Activated CD4-positive, alpha-beta T cell treated with anti-CD3 and anti-CD28 coated beads, Interleukin-2, amount 50 U/mL, for 1 hour (primary cell): ENCODE measurements around the gene NMD3.
"Not testable (repeated sequence)": the region's sequence is repeated elsewhere in the genome, so short reads cannot be mapped to it uniquely, and the experiment has no call there.

Experiments used
- DNase-seq: peaks from one replicate; pipeline ENCODE4 v3.0.0-alpha.2; 2020

Gene NMD3

GRCh38 chr3:161220850-161221753 lies at the start of gene NMD3:
Gene NMD3 (plus strand): TSS chr3:161221311. CDS start chr3:161222014, 703 bp downstream.
- peak; percentile 92 for DNase-seq

DNA sequence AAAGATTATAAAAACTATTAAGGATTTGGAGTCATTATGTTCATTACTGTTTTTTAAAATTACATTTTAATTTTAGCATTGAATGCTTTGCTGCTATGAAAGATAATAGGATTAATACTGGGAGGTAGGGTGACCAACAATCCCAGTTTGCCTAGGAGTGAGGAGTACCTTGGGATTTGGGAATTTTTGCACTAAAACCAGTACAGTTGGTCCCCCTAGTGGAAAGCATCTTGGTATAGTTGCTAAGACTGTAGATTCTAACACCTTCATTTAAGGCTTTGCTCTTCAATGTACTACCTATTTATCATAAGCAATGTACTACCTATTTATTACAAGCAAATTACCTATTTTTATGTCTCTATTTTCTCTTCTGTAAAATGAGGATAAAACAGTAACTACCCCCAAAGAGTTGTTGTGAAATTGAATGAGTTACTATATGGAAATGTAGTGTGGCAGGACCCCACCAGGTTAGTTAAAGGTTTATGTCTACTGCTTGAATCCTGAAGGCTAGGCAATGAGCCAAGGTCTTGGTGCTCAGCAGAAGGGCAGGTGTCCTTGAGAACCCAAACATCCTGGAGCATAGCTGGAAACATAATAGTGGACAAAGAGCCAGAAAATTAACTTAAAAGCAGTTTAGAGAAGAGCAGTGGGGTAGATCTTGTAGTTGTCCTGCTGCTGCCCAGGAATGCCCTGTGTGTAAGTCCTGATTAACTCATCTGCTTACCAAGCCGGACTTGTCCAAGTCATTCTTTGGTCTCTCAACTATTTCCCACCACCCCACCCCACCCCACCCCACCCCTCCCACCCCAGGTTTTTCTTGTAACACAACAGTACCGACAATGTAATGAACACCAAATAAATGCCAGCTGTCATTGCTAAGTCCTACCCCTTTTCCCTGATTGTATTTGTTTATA lies 49.2 kb upstream of the NMD3 start:
- DNase-seq: no peak

- no peak for DNase-seq
Observed at GRCh38 chr3:161175506-161175905, 45.6 kb upstream of the NMD3 start.

GRCh38 chr3:161177991-161178390 lies 43.1 kb upstream of the NMD3 start:
- no peak for DNase-seq

GRCh38 chr3:161181371-161181770 lies 39.7 kb upstream of the NMD3 start:
- DNase-seq: not testable (repeated sequence)

DNA sequence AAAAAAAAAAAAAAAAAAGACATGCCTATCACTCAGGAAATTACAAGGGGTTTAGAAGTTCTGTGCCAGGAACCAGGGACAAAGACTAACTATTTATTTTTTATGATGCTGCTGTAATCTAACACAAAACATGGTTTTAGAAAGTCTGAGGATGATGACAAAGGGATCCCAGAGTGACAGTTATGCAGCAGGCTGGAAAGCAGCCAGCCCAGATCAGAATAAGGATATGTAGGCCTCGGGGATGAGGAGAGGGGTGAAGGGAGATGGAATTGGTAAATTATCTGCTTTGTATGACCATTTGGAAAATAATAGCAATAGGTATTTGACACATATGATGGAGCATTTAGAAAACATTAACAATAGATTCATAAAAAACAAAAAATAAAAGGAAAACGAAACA lies 34.1 kb upstream of the NMD3 start:
- no peak for DNase-seq

GRCh38 chr3:161197855-161198850 lies 23.0 kb upstream of the NMD3 start:
- no peak for DNase-seq

DNA sequence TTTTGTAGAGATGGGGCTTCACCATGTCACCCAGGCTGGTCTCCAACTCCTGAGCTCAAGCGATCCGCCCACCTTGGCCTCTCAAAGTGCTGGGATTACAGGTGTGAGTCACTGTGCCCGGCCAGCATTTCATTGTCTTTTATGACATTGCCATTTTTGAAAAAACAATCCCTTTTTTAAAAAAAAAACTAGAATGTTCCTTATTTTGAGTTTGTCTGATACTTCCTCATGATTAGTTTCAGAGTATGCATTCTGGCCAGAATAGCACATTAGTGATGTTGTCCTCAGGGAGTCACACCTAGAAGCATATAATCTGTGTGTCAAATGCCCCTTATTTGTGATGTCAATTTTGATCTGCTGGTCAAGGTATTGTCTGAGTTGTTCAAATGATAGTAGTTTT lies 21.2 kb upstream of the NMD3 start:
- DNase-seq: no peak

GRCh38 chr3:161203485-161204098 lies 17.5 kb upstream of the NMD3 start:
- no peak for DNase-seq

DNA sequence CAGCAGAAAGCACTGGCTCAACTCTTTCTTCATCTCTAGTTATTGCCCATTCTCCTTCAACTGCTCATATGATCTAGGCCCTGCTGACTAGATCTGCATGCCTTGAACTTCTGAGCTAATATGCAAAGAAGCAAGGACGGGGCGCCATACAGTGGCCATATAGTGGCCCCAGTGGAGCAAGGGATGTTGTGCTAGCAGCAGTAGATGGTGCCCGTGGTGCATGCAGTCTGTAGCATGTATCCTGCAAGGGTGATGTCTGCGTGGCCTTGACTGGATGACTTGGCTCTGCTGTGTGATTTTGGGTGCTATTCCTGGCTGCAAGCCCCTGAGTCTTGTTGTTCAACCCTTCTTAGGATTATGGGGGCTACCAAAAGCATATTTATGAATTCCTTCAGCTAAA lies 12.2 kb upstream of the NMD3 start:
- DNase-seq: no peak

DNA sequence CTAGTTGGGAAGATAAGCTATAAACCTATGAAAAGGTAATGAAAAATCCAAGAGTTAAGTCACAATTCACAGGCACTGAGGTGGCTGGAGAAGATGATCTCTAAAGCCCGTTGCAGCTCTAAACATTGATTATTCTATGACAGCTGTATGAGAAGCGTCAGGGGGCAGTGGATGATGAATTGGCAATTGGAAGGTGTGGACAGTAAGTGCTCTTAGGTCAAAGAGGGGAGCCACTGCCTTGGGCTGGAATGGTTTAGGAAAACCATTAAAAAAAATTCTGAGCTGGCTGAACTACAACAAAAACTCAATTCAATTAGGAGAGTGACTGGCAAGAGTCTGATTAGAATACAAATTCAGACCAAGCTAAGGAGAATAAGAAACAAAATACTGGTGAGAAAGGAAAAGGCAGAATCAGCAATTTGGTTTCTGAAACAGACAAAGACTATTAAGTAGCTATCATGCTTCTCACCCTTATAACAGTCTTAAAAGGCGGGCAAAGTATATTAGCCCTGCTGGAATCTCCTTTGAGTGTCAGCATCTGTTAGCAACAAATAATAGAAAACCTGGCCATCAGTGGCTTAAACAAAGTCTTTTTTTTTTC lies 8.8 kb upstream of the NMD3 start:
- no peak for DNase-seq

GRCh38 chr3:161212906-161213305 lies 8.2 kb upstream of the NMD3 start:
- DNase-seq: no peak

GRCh38 chr3:161213644-161214043 lies 7.5 kb upstream of the NMD3 start:
- DNase-seq: no peak

GRCh38 chr3:161215185-161215584 lies 5.9 kb upstream of the NMD3 start:
- no peak for DNase-seq

- DNase-seq: no peak
Observed at GRCh38 chr3:161217496-161217895, 3.6 kb upstream of the NMD3 start.

DNA sequence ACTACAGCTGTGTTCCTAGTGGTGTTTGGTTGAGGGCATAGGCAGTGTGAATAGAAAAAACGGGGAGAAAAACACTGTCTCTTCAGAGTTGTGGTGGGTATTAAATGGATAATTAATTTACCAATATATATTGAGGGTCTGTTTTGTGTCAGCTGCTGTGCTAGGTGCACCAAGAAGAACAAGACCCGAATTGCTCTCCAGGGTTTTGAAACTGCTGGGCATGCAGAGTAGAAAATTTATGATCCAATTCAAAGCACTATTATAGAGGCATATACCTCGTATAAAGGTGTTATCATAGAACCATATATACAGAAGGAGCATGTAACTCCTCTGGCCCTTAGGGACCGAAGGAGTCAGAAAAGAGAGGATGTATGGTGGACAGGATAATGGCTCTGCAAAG lies 1.6 kb upstream of the NMD3 start:
- no peak for DNase-seq

GRCh38 chr3:161221806-161222600 lies 892 bp downstream of the NMD3 start:
- DNase-seq: no peak

DNA sequence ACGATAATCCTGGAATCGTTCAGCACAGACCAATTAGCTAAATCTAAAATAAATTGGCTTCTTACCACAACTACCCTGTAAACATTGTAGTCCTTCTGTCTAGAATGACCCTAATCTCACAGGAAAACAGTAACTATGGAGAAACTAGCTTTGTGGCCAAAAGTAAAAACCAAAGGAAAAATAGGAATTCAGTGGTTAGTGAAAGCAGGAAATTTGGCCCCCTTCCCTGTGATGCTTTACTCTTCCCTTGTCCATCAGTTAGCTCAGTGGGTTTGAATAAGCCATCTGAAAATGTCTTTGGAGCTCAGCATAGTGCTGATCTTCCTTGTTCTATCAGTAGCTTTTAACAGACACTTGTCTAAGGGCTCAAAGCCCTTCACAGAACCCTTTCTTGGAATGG lies 1.6 kb downstream of the NMD3 start:
- no peak for DNase-seq

DNA sequence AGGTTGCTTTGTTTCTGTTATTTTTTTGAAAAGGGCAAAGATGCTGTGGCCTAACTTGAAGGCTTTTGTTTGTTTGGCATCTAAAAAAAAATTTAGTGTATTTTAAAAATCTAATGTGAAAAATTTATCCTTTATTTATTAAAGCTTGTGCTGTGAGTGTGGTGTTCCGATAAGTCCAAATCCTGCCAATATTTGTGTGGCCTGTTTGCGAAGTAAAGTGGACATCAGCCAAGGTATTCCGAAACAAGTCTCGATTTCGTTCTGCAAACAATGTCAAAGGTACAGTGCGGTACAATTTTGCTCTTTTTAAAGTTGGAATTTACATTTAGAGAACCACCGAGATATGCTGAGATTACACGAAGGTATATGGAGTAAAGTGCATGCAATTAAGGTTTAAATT lies 3.7 kb downstream of the NMD3 start:
- DNase-seq: no peak

GRCh38 chr3:161230621-161231171 lies 9.6 kb downstream of the NMD3 start:
- no peak for DNase-seq
